ENCODE measurements around the gene DCLK1.

Gene DCLK1

GRCh38 chr13:35912841-35913240 lies 218.3 kb downstream of the DCLK1 start:
- Histone ChIP-seq H3K36me3 (ENCODE audit: insufficient read depth) (no peaks in the 10 kb centered on the region), H3K27me3 (ENCODE audit: insufficient read depth, low read depth) (no peaks in the 10 kb centered on the region), H3K9ac (no peak overlapping the region), H4K20me1 (ENCODE audit: insufficient read depth) (no peaks in the 10 kb centered on the region), H2AFZ (ENCODE audit: low read depth) (no peak overlapping the region), H3K4me2 (no peak overlapping the region), H3K27ac (no peak overlapping the region), H3K4me3 (IDR thresholded peaks at IDR 0.05; ENCODE audit: insufficient read depth, low read depth, low read length) (no peak overlapping the region), H3K4me1 (ENCODE audit: low read depth, poor library complexity, severe bottlenecking) (peaks cover 12% of the 10 kb centered on the region), H3K79me2 (ENCODE audit: insufficient read depth, low read depth) (no peaks in the 10 kb centered on the region)
- TF ChIP-seq CTCF (conservative IDR thresholded peaks at IDR 0.05; ENCODE audit: low read depth, low read length), result no peak

- H3K79me2 ChIP-seq (ENCODE audit: insufficient read depth, low read depth), result no peaks in the 10 kb centered on the region
- no peak overlapping the region for H2AFZ ChIP-seq (ENCODE audit: low read depth)
- no peaks in the 10 kb centered on the region for H3K4me1 ChIP-seq (ENCODE audit: low read depth, poor library complexity, severe bottlenecking)
- H3K4me3 ChIP-seq (IDR thresholded peaks at IDR 0.05; ENCODE audit: insufficient read depth, low read depth, low read length), result no peak overlapping the region
- no peak overlapping the region for H3K4me2 ChIP-seq
- H4K20me1 ChIP-seq (ENCODE audit: insufficient read depth), result no peaks in the 10 kb centered on the region
- no peak for TF ChIP-seq CTCF (conservative IDR thresholded peaks at IDR 0.05; ENCODE audit: low read depth, low read length)
- H3K27ac ChIP-seq, result no peak overlapping the region
- H3K9ac ChIP-seq, result no peak overlapping the region
- no peaks in the 10 kb centered on the region for H3K36me3 ChIP-seq (ENCODE audit: insufficient read depth)
- no peaks in the 10 kb centered on the region for H3K27me3 ChIP-seq (ENCODE audit: insufficient read depth, low read depth)
Observed at GRCh38 chr13:35909837-35910540, 221.2 kb downstream of the DCLK1 start.

- H3K4me2 ChIP-seq, result no peak overlapping the region
- no peaks in the 10 kb centered on the region for H4K20me1 ChIP-seq (ENCODE audit: insufficient read depth)
- no peak overlapping the region for H3K4me3 ChIP-seq (IDR thresholded peaks at IDR 0.05; ENCODE audit: insufficient read depth, low read depth, low read length)
- H3K27me3 ChIP-seq (ENCODE audit: insufficient read depth, low read depth), result no peaks in the 10 kb centered on the region
- no peaks in the 10 kb centered on the region for H3K36me3 ChIP-seq (ENCODE audit: insufficient read depth)
- H3K4me1 ChIP-seq (ENCODE audit: low read depth, poor library complexity, severe bottlenecking), result no peaks in the 10 kb centered on the region
- no peaks in the 10 kb centered on the region for H3K79me2 ChIP-seq (ENCODE audit: insufficient read depth, low read depth)
- no peak overlapping the region for H3K9ac ChIP-seq
- no peak overlapping the region for H3K27ac ChIP-seq
- TF ChIP-seq CTCF (conservative IDR thresholded peaks at IDR 0.05; ENCODE audit: low read depth, low read length), result no peak
- H2AFZ ChIP-seq (ENCODE audit: low read depth), result no peak overlapping the region
Observed at GRCh38 chr13:35909091-35909490, 222.1 kb downstream of the DCLK1 start.

- no peak overlapping the region for H3K4me2 ChIP-seq
Observed at GRCh38 chr13:35908226-35908625, 223.0 kb downstream of the DCLK1 start.

More at GRCh38 chr13:35908226-35908625, 223.0 kb downstream of the DCLK1 start:
- Histone ChIP-seq H3K9ac (no peak overlapping the region), H3K4me3 (IDR thresholded peaks at IDR 0.05; ENCODE audit: insufficient read depth, low read depth, low read length) (no peak overlapping the region), H3K27me3 (ENCODE audit: insufficient read depth, low read depth) (no peaks in the 10 kb centered on the region), H2AFZ (ENCODE audit: low read depth) (no peak overlapping the region), H3K27ac (no peak overlapping the region), H3K79me2 (ENCODE audit: insufficient read depth, low read depth) (no peaks in the 10 kb centered on the region), H4K20me1 (ENCODE audit: insufficient read depth) (no peaks in the 10 kb centered on the region), H3K36me3 (ENCODE audit: insufficient read depth) (no peaks in the 10 kb centered on the region), H3K4me1 (ENCODE audit: low read depth, poor library complexity, severe bottlenecking) (no peaks in the 10 kb centered on the region)
- no peak for TF ChIP-seq CTCF (conservative IDR thresholded peaks at IDR 0.05; ENCODE audit: low read depth, low read length)
